K562 (cell line): Measurements from ENCODE around the gene NKX1-2.

Experiments
- DNMT1 ChIP-seq: fragments of 450-650 bp; IDR thresholded peaks from 2 replicates; pipeline ENCODE4 v1.6.1; 2016; ENCODE audit warnings: antibody characterized with exemption, mild to moderate bottlenecking
- PHF21A ChIP-seq: fragments of 450-650 bp; IDR thresholded peaks from 2 replicates; pipeline ENCODE4 v1.6.1; 2017; ENCODE audit warnings: low read depth, borderline replicate concordance
- POLR2A ChIP-seq: fragments of 450-650 bp; conservative IDR thresholded peaks from 2 replicates; pipeline ENCODE4 v1.6.1; 2016
- PYGO2 ChIP-seq: fragments of 450-650 bp; IDR thresholded peaks from 2 replicates; pipeline ENCODE4 v1.6.1; 2016; ENCODE audit warnings: mild to moderate bottlenecking, missing genetic modification characterization, moderate library complexity, missing compliant biosample characterization
- SAP30 ChIP-seq: fragments of 200-600 bp; sonication (generic); IDR thresholded peaks from 2 replicates; pipeline ENCODE4 v1.6.1; 2012; ENCODE audit warnings: borderline replicate concordance, low read depth, mild to moderate bottlenecking, moderate library complexity, low read length, control low read depth, inconsistent platforms; ENCODE audit not compliant: insufficient read depth, poor library complexity, severe bottlenecking
- SMARCE1 ChIP-seq: fragments of 450-650 bp; IDR thresholded peaks from 2 replicates; pipeline ENCODE4 v1.7.1; 2016; ENCODE audit warnings: mild to moderate bottlenecking
- SRSF9 ChIP-seq: fragments of 200-400 bp; formaldehyde crosslinking; IDR thresholded peaks from 2 replicates; pipeline ENCODE4 v1.6.1; 2017; ENCODE audit warnings: low read depth, low read length, borderline replicate concordance
- TRIM24 ChIP-seq, 2 experiments: fragments of 450-650 bp; IDR thresholded peaks; 2 replicates each; pipeline ENCODE4 v1.6.1; 2016
- ZNF696 ChIP-seq: fragments of 250-450 bp; sonication (Bioruptor Pico); conservative IDR thresholded peaks from 2 replicates; pipeline ENCODE4 v1.4.0; 2020; ENCODE audit warnings: mild to moderate bottlenecking, moderate library complexity
- TF ChIP-seq, protein P1 (sequence below), 3 experiments: IDR thresholded peaks in 2 of 3; conservative IDR thresholded peaks in 1 of 3; 2 replicates each; pipeline ENCODE4 v1.5.1; 2011 to 2012; ENCODE audit warnings: low read length in 3 of 3, mild to moderate bottlenecking in 3 of 3, control low read depth in 2 of 3, improper control_type of control experiment in 1 of 3, inconsistent platforms in 1 of 3, low read depth in 1 of 3, mixed read lengths in 1 of 3, moderate library complexity in 1 of 3; ENCODE audit not compliant: insufficient read depth in 2 of 3
- TF ChIP-seq, protein P2 (sequence below): fragments of 450-650 bp; IDR thresholded peaks from 2 replicates; pipeline ENCODE4 v1.6.1; 2018; ENCODE audit not compliant: partially characterized antibody
- TF ChIP-seq, protein P3 (sequence below): fragments of 250-450 bp; sonication (Bioruptor Pico); IDR thresholded peaks from 2 replicates; pipeline ENCODE4 v1.4.0; 2020
- TF ChIP-seq, protein P4 (sequence below): fragments of 250-450 bp; sonication (Bioruptor Pico); IDR thresholded peaks from 2 replicates; pipeline ENCODE4 v1.4.0; 2020; ENCODE audit warnings: mild to moderate bottlenecking, moderate library complexity

DNA sequence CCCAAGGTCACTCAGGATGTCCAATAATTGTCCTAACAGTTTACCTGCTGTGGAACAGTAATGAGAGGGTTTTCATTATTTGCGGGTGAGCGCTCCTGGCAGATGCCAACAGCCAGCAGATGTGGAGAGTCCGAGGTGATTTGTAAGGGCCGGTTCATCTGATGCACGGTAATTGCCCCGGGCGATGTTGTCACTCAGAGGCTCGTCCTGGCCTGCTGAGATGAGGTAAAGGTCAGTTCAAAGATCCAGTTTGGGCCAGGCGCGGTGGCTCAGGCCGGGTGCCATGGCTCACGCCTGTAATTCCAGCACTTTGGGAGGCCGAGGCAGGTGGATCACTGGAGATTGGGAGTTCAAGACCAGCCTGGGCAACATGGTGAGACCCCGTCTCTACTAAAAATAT, 28.7 kb upstream of the NKX1-2 start:
- TF ChIP-seq PYGO2 (tag) (no peak), PHF21A (no peak), SAP30 (no peak), ZNF696 (CRISPR knock-in tag) (no peak), TRIM24 (IDR thresholded peaks at IDR 0.05) (no peak), SRSF9 (no peak), SMARCE1 (no peak), DNMT1 (no peak), POLR2A (no peak)
- TF ChIP-seq, protein P1, sequence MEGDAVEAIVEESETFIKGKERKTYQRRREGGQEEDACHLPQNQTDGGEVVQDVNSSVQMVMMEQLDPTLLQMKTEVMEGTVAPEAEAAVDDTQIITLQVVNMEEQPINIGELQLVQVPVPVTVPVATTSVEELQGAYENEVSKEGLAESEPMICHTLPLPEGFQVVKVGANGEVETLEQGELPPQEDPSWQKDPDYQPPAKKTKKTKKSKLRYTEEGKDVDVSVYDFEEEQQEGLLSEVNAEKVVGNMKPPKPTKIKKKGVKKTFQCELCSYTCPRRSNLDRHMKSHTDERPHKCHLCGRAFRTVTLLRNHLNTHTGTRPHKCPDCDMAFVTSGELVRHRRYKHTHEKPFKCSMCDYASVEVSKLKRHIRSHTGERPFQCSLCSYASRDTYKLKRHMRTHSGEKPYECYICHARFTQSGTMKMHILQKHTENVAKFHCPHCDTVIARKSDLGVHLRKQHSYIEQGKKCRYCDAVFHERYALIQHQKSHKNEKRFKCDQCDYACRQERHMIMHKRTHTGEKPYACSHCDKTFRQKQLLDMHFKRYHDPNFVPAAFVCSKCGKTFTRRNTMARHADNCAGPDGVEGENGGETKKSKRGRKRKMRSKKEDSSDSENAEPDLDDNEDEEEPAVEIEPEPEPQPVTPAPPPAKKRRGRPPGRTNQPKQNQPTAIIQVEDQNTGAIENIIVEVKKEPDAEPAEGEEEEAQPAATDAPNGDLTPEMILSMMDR (IDR thresholded peaks at IDR 0.05 in 2 of 3, conservative IDR thresholded peaks at IDR 0.05 in 1 of 3; ENCODE audit: insufficient read depth in 2 of 3, low read depth in 1 of 3, low read length in 3 of 3): no peak
- TF ChIP-seq, protein P2, sequence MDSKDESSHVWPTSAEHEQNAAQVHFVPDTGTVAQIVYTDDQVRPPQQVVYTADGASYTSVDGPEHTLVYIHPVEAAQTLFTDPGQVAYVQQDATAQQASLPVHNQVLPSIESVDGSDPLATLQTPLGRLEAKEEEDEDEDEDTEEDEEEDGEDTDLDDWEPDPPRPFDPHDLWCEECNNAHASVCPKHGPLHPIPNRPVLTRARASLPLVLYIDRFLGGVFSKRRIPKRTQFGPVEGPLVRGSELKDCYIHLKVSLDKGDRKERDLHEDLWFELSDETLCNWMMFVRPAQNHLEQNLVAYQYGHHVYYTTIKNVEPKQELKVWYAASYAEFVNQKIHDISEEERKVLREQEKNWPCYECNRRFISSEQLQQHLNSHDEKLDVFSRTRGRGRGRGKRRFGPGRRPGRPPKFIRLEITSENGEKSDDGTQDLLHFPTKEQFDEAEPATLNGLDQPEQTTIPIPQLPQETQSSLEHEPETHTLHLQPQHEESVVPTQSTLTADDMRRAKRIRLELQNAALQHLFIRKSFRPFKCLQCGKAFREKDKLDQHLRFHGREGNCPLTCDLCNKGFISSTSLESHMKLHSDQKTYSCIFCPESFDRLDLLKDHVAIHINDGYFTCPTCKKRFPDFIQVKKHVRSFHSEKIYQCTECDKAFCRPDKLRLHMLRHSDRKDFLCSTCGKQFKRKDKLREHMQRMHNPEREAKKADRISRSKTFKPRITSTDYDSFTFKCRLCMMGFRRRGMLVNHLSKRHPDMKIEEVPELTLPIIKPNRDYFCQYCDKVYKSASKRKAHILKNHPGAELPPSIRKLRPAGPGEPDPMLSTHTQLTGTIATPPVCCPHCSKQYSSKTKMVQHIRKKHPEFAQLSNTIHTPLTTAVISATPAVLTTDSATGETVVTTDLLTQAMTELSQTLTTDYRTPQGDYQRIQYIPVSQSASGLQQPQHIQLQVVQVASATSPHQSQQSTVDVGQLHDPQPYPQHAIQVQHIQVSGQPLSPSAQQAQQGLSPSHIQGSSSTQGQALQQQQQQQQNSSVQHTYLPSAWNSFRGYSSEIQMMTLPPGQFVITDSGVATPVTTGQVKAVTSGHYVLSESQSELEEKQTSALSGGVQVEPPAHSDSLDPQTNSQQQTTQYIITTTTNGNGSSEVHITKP: no peak
- TF ChIP-seq, protein P3, sequence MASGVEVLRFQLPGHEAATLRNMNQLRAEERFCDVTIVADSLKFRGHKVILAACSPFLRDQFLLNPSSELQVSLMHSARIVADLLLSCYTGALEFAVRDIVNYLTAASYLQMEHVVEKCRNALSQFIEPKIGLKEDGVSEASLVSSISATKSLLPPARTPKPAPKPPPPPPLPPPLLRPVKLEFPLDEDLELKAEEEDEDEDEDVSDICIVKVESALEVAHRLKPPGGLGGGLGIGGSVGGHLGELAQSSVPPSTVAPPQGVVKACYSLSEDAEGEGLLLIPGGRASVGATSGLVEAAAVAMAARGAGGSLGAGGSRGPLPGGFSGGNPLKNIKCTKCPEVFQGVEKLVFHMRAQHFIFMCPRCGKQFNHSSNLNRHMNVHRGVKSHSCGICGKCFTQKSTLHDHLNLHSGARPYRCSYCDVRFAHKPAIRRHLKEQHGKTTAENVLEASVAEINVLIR: no peak
- TF ChIP-seq, protein P4, sequence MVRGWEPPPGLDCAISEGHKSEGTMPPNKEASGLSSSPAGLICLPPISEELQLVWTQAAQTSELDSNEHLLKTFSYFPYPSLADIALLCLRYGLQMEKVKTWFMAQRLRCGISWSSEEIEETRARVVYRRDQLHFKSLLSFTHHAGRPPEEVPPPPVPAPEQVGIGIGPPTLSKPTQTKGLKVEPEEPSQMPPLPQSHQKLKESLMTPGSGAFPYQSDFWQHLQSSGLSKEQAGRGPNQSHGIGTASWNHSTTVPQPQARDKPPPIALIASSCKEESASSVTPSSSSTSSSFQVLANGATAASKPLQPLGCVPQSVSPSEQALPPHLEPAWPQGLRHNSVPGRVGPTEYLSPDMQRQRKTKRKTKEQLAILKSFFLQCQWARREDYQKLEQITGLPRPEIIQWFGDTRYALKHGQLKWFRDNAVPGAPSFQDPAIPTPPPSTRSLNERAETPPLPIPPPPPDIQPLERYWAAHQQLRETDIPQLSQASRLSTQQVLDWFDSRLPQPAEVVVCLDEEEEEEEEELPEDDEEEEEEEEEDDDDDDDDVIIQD (CRISPR knock-in tag): no peak
